GM18951 (cell line): ENCODE measurements around the gene DPM2.

Source experiments
- POLR2A ChIP-seq: IDR thresholded peaks from 4 replicates; pipeline ENCODE4 v1.6.1; 2011; ENCODE audit warnings: mild to moderate bottlenecking; ENCODE audit not compliant: insufficient read length, insufficient read depth; ENCODE audit errors: extremely low read depth
- in situ Hi-C: fragments of 300-500 bp; cut with MboI; formaldehyde crosslinking; loops from one replicate; pipeline ENCODE4 v1.12.0; 2022; ENCODE audit warnings: low sequenced_read_pairs, mixed read lengths, inconsistent platforms; ENCODE audit not compliant: unreplicated experiment

Gene DPM2

GRCh38 chr9:127968700-127969383, 31.2 kb upstream of the DPM2 start:
- TF ChIP-seq POLR2A = no peak
- in situ Hi-C loops = no loop called here

- in situ Hi-C loops = no loop called here
- TF ChIP-seq POLR2A = no peak
Measured at GRCh38 chr9:127968042-127968441, 30.4 kb upstream of the DPM2 start.

GRCh38 chr9:127967151-127967809, 29.6 kb upstream of the DPM2 start:
- in situ Hi-C loops = no loop called here
- TF ChIP-seq POLR2A = no peak

DNA sequence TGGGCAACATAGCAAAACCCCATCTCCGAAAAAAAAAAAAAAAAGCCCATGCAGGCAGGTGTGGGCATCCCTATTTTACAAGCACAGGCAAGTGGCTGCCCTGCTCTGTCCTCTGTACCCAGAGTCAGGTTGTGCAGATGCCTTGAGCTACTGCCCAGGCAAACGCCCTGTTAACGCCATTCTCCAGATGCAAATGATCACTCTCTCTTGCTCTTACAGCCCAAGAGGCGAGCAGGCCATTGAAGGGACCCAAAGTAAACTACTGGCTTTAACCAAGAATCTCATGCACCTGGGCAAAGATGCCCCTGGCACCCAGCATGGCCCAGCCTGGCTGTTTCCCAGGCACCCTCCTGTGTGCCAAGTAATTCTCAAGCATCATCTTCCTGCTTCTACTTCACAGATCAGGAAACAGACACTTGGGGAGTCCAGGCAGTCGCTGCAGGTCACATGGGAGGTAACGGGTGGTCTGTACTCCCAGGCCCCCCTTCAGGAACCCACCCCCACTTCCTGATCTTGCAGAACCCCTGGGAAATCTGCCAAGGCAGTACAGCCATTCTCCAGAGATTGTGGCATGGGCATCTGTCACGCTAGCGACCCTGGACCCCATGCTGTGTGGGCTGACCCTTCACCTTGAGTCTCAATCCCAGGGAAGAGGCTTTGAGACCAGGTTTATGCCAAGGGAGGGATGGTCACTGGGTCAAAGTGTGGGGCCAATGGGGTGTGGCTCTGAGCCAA, 28.9 kb upstream of the DPM2 start:
- no peak for TF ChIP-seq POLR2A
- in situ Hi-C loops = no loop called here

- in situ Hi-C loops = no loop called here
- no peak for TF ChIP-seq POLR2A
Measured at GRCh38 chr9:127965953-127966352, 28.3 kb upstream of the DPM2 start.

DNA sequence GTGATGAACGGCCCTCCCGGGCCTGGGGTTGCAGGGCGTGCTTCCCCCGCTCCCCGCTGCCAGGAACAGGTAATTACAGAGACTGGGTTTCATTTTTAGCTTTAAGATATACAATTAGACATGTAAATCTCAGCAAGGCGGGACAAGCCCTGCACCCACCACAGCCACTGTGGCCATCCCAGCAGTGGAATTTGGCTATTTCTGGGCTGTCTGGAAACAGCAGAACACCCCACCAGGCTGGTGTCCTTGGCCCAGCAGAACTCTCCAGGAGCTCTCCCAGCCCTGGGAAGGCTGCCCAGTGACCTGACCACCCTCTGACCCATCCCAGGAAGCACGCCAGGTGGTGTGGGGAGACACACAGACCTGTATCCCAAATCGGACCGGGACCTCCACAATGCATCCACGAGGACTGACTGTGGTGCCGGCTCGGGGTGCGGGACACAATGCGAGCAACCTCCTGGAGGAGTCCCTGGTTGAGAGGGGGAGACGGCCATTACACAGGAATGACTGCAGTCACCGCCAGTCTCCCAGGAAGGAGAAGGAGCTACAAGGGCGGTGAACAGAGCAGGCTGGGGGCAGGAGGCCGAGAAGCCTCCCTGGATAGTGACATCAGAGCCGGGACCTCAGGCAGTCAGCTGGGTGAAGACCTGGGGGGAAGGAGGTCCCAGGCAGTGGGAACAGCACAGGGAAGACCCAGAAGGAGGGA, 25.9 kb upstream of the DPM2 start:
- in situ Hi-C loops = no loop called here
- no peak for TF ChIP-seq POLR2A

DNA sequence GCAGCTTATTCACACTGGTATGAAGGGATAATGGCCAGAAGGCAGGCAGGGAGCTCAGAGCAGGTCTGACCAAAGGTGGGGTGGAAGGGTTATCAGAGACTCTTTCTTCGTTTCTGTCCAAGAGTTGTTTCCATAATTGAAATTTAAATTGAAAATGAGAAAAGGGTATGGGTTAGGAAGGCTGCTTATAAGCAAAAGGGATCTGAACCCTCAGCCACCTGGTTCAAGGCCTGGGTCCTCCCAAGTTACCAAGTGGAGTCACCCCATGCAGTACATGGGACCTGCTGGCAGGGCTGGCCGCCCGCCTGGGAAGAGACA, 25.3 kb upstream of the DPM2 start:
- in situ Hi-C loops = no loop called here
- no peak for TF ChIP-seq POLR2A

DNA sequence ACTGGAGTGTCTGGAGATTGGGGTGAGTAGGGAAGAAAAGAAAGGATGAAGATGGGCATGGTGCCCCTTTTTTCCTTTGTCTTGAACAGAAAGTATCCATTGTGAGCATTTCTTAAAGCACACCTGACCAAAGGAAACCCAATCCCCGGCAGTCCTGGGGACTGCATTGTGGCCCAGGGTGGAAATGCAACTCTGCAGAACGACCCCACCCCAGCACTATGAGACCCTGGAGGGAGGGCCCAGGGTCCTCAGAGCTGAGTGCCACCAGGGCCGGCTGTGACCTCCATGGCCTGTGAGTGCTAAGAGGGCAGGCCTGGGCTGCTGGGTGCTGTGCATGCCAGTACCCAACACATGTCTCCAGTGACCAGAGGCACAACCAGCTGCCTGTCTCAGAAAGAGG, 24.6 kb upstream of the DPM2 start:
- in situ Hi-C loops = no loop called here
- TF ChIP-seq POLR2A = no peak

DNA sequence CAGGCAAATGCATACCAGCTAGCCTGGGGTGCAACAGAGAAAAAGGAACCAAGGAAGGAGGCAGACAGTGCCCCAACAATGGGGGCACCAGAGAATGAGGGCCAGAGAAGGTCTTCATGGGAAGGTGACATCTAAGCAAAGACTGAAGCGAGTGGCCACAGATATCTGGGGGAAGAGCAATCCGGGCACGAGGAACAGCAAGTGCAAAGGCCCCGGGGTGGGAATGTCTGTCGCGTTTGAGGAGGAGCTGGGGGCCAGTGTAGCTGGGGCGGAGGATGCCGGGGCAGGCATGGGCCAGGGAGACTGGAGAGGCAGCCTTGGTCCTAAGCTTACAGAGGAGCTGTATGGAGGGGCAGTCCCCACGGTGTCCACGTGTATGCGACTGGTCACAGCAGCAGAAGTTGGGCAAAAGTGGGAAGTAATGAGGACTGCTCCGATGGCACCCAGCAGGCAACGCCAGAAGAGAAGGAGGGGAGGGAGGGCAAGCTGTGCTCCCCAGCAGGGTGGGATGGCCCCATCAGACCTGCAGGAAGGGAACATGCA, 24.0 kb upstream of the DPM2 start:
- no peak for TF ChIP-seq POLR2A
- in situ Hi-C loops = no loop called here

GRCh38 chr9:127961155-127961490, 23.5 kb upstream of the DPM2 start:
- TF ChIP-seq POLR2A = no peak
- in situ Hi-C loops = no loop called here

GRCh38 chr9:127960410-127961154, 22.9 kb upstream of the DPM2 start:
- no peak for TF ChIP-seq POLR2A
- in situ Hi-C loops = no loop called here

DNA sequence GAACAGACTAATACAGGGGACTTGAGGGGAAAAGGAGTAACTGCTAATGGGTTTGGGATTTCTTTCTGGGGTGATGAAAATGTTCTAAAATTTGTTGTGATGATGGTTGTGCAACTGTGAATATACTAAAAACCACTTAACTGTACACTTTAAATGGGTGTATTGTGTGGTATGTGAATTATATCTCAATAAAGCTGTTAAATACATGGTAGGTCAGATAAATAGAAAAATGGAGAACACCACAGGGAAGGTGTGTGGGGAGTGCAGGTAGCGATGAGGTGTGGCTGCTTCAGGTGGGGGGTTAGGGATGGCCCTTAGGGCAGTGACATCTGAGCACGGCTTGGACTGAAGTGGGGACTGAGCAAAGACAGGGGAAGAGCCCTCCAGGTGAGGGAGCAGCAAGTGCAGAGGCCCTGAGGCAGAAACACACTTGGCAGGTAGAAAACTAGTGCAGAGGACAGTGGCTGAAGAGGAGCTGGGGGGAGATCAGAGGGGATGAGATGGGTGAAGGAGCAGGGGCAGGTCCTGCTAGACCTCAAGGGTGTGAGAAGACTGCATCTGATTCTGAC, 22.3 kb upstream of the DPM2 start:
- no peak for TF ChIP-seq POLR2A
- in situ Hi-C loops = loop anchor here (5.0 kb wide), 1 partner anchor 77 kb away; no protein-coding TSS in a partner anchor
